GM23248 (cell line): ENCODE measurements around the gene IGF2BP3. TPM values are rescaled to one million over a fixed set of nuclear protein-coding genes. Genes with fewer than 3 reads are reported as not detected.
A peak's percentile ranks its signal among the peaks of the same experiment; 100 is the strongest.

Experiments
- DNase-seq: peaks from one replicate; pipeline ENCODE4 v3.0.0-alpha.2; 2015
- H2AFZ ChIP-seq: fragments of 200-600 bp; sonication (generic); 2 replicates; pipeline ENCODE4 v1.6.1; 2016; ENCODE audit warnings: antibody characterized with exemption
- H3F3A ChIP-seq: fragments of 200-600 bp; sonication (generic); 2 replicates; pipeline ENCODE4 v1.6.1; 2016; ENCODE audit warnings: mild to moderate bottlenecking, antibody characterized with exemption, mixed run types; ENCODE audit not compliant: insufficient read depth
- H3K27ac ChIP-seq: fragments of 200-600 bp; sonication (generic); 2 replicates; pipeline ENCODE4 v1.5.1; 2016; ENCODE audit warnings: mild to moderate bottlenecking
- H3K27me3 ChIP-seq: fragments of 200-600 bp; sonication (generic); replicated peaks from 2 replicates; pipeline ENCODE4 v1.6.1; 2016; ENCODE audit warnings: mild to moderate bottlenecking; ENCODE audit not compliant: insufficient read depth
- H3K36me3 ChIP-seq: fragments of 200-600 bp; sonication (generic); 2 replicates; pipeline ENCODE4 v1.6.1; 2016; ENCODE audit warnings: low read depth, mild to moderate bottlenecking
- H3K4me1 ChIP-seq: fragments of 200-600 bp; sonication (generic); 2 replicates; pipeline ENCODE4 v1.6.1; 2016; ENCODE audit warnings: mild to moderate bottlenecking; ENCODE audit not compliant: insufficient read depth
- H3K4me2 ChIP-seq: fragments of 200-600 bp; sonication (generic); one replicate; pipeline ENCODE4 v1.6.1; 2016; ENCODE audit warnings: mild to moderate bottlenecking; ENCODE audit not compliant: unreplicated experiment
- H3K4me3 ChIP-seq: fragments of 200-600 bp; sonication (generic); 2 replicates; pipeline ENCODE4 v1.5.1; 2016; ENCODE audit warnings: mild to moderate bottlenecking
- H3K79me2 ChIP-seq: fragments of 200-600 bp; sonication (generic); 2 replicates; pipeline ENCODE4 v1.6.1; 2016; ENCODE audit warnings: mild to moderate bottlenecking; ENCODE audit not compliant: insufficient read depth
- H3K9ac ChIP-seq: fragments of 200-600 bp; sonication (generic); 2 replicates; pipeline ENCODE4 v1.6.1; 2016; ENCODE audit warnings: mild to moderate bottlenecking
- H3K9me2 ChIP-seq: fragments of 200-600 bp; sonication (generic); 2 replicates; pipeline ENCODE4 v1.6.1; 2016; ENCODE audit warnings: mixed run types, mild to moderate bottlenecking, moderate library complexity; ENCODE audit not compliant: insufficient read depth
- H3K9me3 ChIP-seq: fragments of 200-600 bp; sonication (generic); one replicate; pipeline ENCODE4 v1.6.1; 2017; ENCODE audit warnings: low read depth
- H4K20me1 ChIP-seq: fragments of 200-600 bp; sonication (generic); 2 replicates; pipeline ENCODE4 v1.6.0; 2016; ENCODE audit not compliant: insufficient read depth
- EZH2 ChIP-seq: fragments of 200-600 bp; sonication (generic); IDR thresholded peaks from 2 replicates; pipeline ENCODE4 v1.6.1; 2018; ENCODE audit warnings: antibody characterized with exemption, mild to moderate bottlenecking; ENCODE audit not compliant: insufficient read depth, poor library complexity, severe bottlenecking
- EZH2phosphoT487 ChIP-seq: fragments of 200-600 bp; sonication (generic); IDR thresholded peaks from 2 replicates; pipeline ENCODE4 v1.6.1; 2018; ENCODE audit warnings: antibody characterized with exemption, moderate library complexity, mild to moderate bottlenecking, low read depth; ENCODE audit not compliant: insufficient read depth
- WGBS, 2 experiments: methylation state at CpG; one replicate each; pipeline ENCODE4 v1.1.6; 2015 to 2017; ENCODE audit warnings: low lambda C conversion rate in 2 of 2, low coverage in 1 of 2; ENCODE audit errors: missing lambda C conversion rate in 2 of 2; 5-methylcytosine and 5-hydroxymethylcytosine counted together
- in situ Hi-C: fragments of 300-500 bp; cut with MboI; formaldehyde crosslinking; loops from 2 replicates; pipeline ENCODE4 v1.15.0; 2020
- polyA plus RNA-seq: library from polyadenylated mRNA; unstranded; fragments of >200 nt; fragmentation: Nextera tagmentation; extraction: Ambion mirVana; gene quantifications from 2 replicates; pipeline ENCODE4 v1.2.1, GENCODE V29; 2016
- total RNA-seq: library from RNA; depleted of rRNA; stranded (reverse); fragments of >200 nt; shearing (Covaris generic); gene quantifications from 2 replicates; pipeline ENCODE4 v1.2.3, GENCODE V29; 2014

IGF2BP3 gene
- total and polyA plus RNA-seq, 2 experiments from 2014 or later: 7.6 to 18.2 TPM

GRCh38 chr7:23299770-23300300 is 170.5 kb downstream of the IGF2BP3 start:
- Histone ChIP-seq H3K27me3 (no peaks in the 10 kb centered on the region), H4K20me1 (no peaks in the 10 kb centered on the region), H3K27ac (peak overlapping the region; percentile 72), H3K4me3 (peak overlapping the region; percentile 96), H3K4me1 (peaks cover 21% of the 10 kb centered on the region), H3K79me2 (peaks cover 57% of the 10 kb centered on the region), H3K9me2 (no peaks in the 10 kb centered on the region), H3K9me3 (no peaks in the 10 kb centered on the region), H3K4me2 (peak overlapping the region; percentile 94), H3F3A (peaks cover 8% of the 10 kb centered on the region), H3K9ac (peak overlapping the region; percentile 91), H3K36me3 (peaks cover 9% of the 10 kb centered on the region; the same call in 1 of the 2 replicates), H2AFZ (peak overlapping the region; percentile 99)
- in situ Hi-C loops: no loop called here
- DNase-seq: peak; percentile 63
- 1 to 2% methylated on average over 12 of the region's 12 CpGs for WGBS, 2 experiments
- TF ChIP-seq EZH2phosphoT487: no peak
- no peak for TF ChIP-seq EZH2

- Histone ChIP-seq H3K27ac (peak within 1 kb of the TSS; percentile 72), H3K27me3 (no peaks in the 10 kb centered on the region), H3K4me2 (peak within 1 kb of the TSS; percentile 94), H3K9me3 (no peaks in the 10 kb centered on the region), H3K79me2 (peaks cover 50% of the 10 kb centered on the region), H2AFZ (peak within 1 kb of the TSS; percentile 99), H3F3A (peaks cover 8% of the 10 kb centered on the region), H3K9me2 (no peaks in the 10 kb centered on the region), H4K20me1 (no peaks in the 10 kb centered on the region), H3K4me1 (peaks cover 21% of the 10 kb centered on the region), H3K4me3 (peak within 1 kb of the TSS; percentile 96), H3K36me3 (peaks cover 9% of the 10 kb centered on the region; the same call in 1 of the 2 replicates), H3K9ac (peak within 1 kb of the TSS; percentile 91)
- 2 to 3% methylated on average over 43 to 56 of the region's 59 CpGs for WGBS, 2 experiments
- no peak for TF ChIP-seq EZH2
- no peak for TF ChIP-seq EZH2phosphoT487
- DNase-seq: peak; percentile 100
- in situ Hi-C loops: no loop called here
These were observed 171.2 kb downstream of the IGF2BP3 start, which contains the start of gene MALSU1 for GRCh38 chr7:23298885-23299769. MALSU1 (plus strand) TSS chr7:23299339; CDS start chr7:23299353, 14 bp downstream.

GRCh38 chr7:23298141-23298881 is 172.0 kb downstream of the IGF2BP3 start:
- Histone ChIP-seq H3K36me3 (peaks cover 6% of the 10 kb centered on the region; the same call in 1 of the 2 replicates), H3K79me2 (peaks cover 42% of the 10 kb centered on the region), H3F3A (peaks cover 8% of the 10 kb centered on the region), H3K9me3 (no peaks in the 10 kb centered on the region), H3K4me3 (peak overlapping the region; percentile 96), H3K4me1 (peaks cover 21% of the 10 kb centered on the region), H2AFZ (peak overlapping the region; percentile 99), H3K27me3 (no peaks in the 10 kb centered on the region), H3K9ac (peak overlapping the region; percentile 91), H3K27ac (peak overlapping the region; percentile 72), H3K9me2 (no peaks in the 10 kb centered on the region), H4K20me1 (no peaks in the 10 kb centered on the region), H3K4me2 (peak overlapping the region; percentile 94)
- in situ Hi-C loops: no loop called here
- TF ChIP-seq EZH2phosphoT487 (no peak), EZH2 (no peak)
- peak; percentile 53 for DNase-seq
- 69 to 72% methylated on average over 11 of the region's 11 CpGs for WGBS, 2 experiments

GRCh38 chr7:23295401-23295697 is 174.9 kb downstream of the IGF2BP3 start:
- Histone ChIP-seq H3K9ac (no peak overlapping the region), H3K4me1 (peaks cover 12% of the 10 kb centered on the region), H3K36me3 (no peaks in the 10 kb centered on the region), H3K27ac (no peak overlapping the region), H2AFZ (no peak overlapping the region), H3K9me2 (no peaks in the 10 kb centered on the region), H3K4me2 (no peak overlapping the region), H3K79me2 (peaks cover 12% of the 10 kb centered on the region), H3K27me3 (no peaks in the 10 kb centered on the region), H3K4me3 (no peak overlapping the region), H3K9me3 (no peaks in the 10 kb centered on the region), H3F3A (peaks cover 8% of the 10 kb centered on the region), H4K20me1 (no peaks in the 10 kb centered on the region)
- no peak for DNase-seq
- in situ Hi-C loops: no loop called here
- TF ChIP-seq EZH2 (no peak), EZH2phosphoT487 (no peak)
